GM10248 (cell line): ENCODE data around the gene SLC50A1.

Experiments used
- CTCF ChIA-PET: fragments of 300-600 bp; sonication (Branson Sonifier 250); formaldehyde crosslinking; extraction: SDS; loops from one replicate; lab custom pipeline; 2021; ENCODE audit warnings: antibody characterized with exemption; lab: Yijun Ruan, JAX
- POLR2A ChIA-PET: fragments of 350-650 bp; sonication (Branson Sonifier 250); formaldehyde crosslinking; extraction: SDS; loops from one replicate; lab custom pipeline; 2020; ENCODE audit warnings: antibody characterized with exemption; lab: Yijun Ruan, JAX
- DNase-seq: peaks from one replicate; pipeline ENCODE4 v3.0.0; 2012; ENCODE audit errors: extremely low spot score
- TF ChIP-seq, protein P1 (sequence below): IDR thresholded peaks from 2 replicates; pipeline ENCODE4 v1.5.1; 2012; ENCODE audit warnings: mild to moderate bottlenecking, low read depth; ENCODE audit errors: extremely low read depth, missing control alignments, control extremely low read depth

Gene SLC50A1

DNA sequence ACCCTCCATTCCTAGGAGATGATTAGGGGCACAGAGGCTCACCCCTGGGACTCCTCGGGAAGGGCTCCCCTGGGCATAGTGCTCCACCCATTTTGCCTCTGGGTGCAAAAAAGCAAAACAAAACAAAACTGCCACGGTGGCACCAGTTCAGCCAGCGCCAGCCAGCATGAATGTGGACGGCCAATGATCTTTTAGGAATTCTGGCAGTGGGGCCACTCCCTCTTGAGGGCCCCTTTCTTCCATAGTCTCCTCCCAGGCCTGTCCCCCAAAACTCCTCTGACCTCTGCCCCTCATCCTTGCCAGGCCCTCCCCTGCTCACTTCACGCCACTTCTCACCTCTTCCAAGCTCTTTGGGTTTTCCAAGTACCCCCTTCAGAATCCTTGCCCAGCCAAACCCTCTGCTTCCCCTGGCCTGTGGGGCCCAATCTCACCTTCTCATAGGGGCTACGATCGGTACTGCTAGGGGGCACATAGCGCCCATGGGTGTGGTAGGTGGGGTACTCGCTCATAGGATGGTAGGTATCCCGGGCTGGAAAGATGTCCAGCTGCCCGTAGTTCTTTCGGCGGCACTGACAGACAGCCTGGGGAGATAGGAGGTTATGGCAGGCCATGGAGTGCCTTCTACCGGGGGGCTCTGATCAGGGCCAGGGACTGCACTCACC lies 51.3 kb downstream of the SLC50A1 start:
- no peak for DNase-seq
- TF ChIP-seq, protein P1, sequence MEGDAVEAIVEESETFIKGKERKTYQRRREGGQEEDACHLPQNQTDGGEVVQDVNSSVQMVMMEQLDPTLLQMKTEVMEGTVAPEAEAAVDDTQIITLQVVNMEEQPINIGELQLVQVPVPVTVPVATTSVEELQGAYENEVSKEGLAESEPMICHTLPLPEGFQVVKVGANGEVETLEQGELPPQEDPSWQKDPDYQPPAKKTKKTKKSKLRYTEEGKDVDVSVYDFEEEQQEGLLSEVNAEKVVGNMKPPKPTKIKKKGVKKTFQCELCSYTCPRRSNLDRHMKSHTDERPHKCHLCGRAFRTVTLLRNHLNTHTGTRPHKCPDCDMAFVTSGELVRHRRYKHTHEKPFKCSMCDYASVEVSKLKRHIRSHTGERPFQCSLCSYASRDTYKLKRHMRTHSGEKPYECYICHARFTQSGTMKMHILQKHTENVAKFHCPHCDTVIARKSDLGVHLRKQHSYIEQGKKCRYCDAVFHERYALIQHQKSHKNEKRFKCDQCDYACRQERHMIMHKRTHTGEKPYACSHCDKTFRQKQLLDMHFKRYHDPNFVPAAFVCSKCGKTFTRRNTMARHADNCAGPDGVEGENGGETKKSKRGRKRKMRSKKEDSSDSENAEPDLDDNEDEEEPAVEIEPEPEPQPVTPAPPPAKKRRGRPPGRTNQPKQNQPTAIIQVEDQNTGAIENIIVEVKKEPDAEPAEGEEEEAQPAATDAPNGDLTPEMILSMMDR, result no peak
- ChIA-PET POLR2A (no interaction called here), CTCF (interaction anchor here (1.3 to 3.8 kb wide), 4 partner anchors 10 to 95 kb away, joined by 3 to 27 read pairs (median 10); partner anchors contain the start of gene TRIM46)

DNA sequence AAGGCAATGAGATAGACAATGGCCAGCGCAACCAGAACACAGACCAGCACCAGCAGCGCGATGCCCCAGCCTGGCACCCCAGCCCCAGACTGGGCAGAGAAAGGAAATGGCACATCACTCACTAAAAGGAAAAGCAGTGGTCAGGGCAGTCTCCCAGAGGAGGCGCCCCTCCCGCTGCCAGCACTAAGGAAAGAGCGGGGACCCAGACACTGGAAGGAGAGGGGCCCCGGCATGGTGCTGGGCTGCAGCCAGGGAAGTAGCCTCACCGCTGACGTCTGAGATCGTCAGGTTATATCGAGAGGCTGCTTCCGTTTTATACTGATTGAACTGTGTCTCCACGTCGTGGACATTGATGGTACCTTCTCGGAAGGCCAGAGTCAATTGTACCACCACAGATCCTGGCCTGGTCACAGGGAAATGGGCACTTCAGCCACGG lies 51.8 kb downstream of the SLC50A1 start:
- ChIA-PET POLR2A (no interaction called here), CTCF (interaction anchor here (0.7 to 1.3 kb wide), 2 partner anchors 12 to 20 kb away, joined by 3 to 4 read pairs; no protein-coding TSS in a partner anchor)
- TF ChIP-seq, protein P1, result no peak
- no peak for DNase-seq

DNA sequence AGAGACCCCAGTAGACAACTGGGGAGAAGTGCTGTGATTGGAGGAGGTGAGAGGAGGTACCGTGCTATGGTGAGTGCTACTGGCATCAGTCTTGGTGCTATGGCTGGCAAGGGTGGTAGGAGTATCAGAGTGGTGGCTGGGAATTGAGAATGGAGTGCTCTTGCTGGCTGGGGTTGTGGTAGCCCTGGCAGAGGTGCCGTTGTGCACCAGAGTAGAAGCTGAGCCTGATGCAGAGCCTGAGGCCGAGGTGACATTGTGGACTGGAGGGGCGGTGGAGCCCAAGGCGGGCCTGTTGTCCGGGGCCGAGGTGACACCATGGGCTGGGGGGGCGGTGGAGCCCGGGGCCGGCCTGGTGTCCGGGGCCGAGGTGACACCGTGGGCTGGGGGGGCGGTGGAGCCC lies 52.6 kb downstream of the SLC50A1 start:
- CTCF ChIA-PET, result interaction anchor here (0.7 kb wide), 1 partner anchor 13 kb away, joined by 4 read pairs; no protein-coding TSS in a partner anchor
- POLR2A ChIA-PET, result no interaction called here
- no peak for DNase-seq
- TF ChIP-seq, protein P1, result no peak
